ENCODE results near the gene ATRNL1. TPM values are rescaled to one million over a fixed set of nuclear protein-coding genes. Genes with fewer than 3 reads are reported as not detected.

The ATRNL1 gene
- total RNA-seq, 1 experiment from 2014 or later: not detected

GRCh38 chr10:115606086-115606485 lies 512.9 kb downstream of the ATRNL1 start:
- no peak for DNase-seq (ENCODE audit: unreplicated experiment)
- no peak overlapping the region for H3K27ac Mint-ChIP-seq (ENCODE audit: low read depth, unreplicated experiment)
- ChIA-PET POLR2A (no interaction called here), CTCF (no interaction called here)
- no peaks in the 10 kb centered on the region for H3K4me1 Mint-ChIP-seq (ENCODE audit: insufficient read depth, unreplicated experiment)
- H3K4me3 Mint-ChIP-seq (ENCODE audit: unreplicated experiment): no peak overlapping the region
- TF ChIP-seq CTCF (IDR thresholded peaks at IDR 0.05; ENCODE audit: unreplicated experiment): no peak
- intact Hi-C loops (cut with micrococcal nuclease): no loop called here
- no TSS peak for BruUV-seq (replicated peaks)
- no peaks in the 10 kb centered on the region for H3K36me3 Mint-ChIP-seq (ENCODE audit: insufficient read depth, unreplicated experiment)
- no peaks in the 10 kb centered on the region for H3K9me3 Mint-ChIP-seq (ENCODE audit: unreplicated experiment)
- peaks cover 29% of the 10 kb centered on the region for H3K27me3 Mint-ChIP-seq (ENCODE audit: insufficient read depth, unreplicated experiment)

- H3K27ac Mint-ChIP-seq (ENCODE audit: low read depth, unreplicated experiment): no peak overlapping the region
- H3K36me3 Mint-ChIP-seq (ENCODE audit: insufficient read depth, unreplicated experiment): no peaks in the 10 kb centered on the region
- intact Hi-C loops (cut with micrococcal nuclease): no loop called here
- H3K9me3 Mint-ChIP-seq (ENCODE audit: unreplicated experiment): no peaks in the 10 kb centered on the region
- H3K27me3 Mint-ChIP-seq (ENCODE audit: insufficient read depth, unreplicated experiment): peaks cover 25% of the 10 kb centered on the region
- ChIA-PET CTCF (no interaction called here), POLR2A (no interaction called here)
- no TSS peak for BruUV-seq (replicated peaks)
- TF ChIP-seq CTCF (IDR thresholded peaks at IDR 0.05; ENCODE audit: unreplicated experiment): no peak
- no peaks in the 10 kb centered on the region for H3K4me1 Mint-ChIP-seq (ENCODE audit: insufficient read depth, unreplicated experiment)
- DNase-seq (ENCODE audit: unreplicated experiment): no peak
- H3K4me3 Mint-ChIP-seq (ENCODE audit: unreplicated experiment): no peak overlapping the region
Measured at GRCh38 chr10:115606741-115607140, 513.6 kb downstream of the ATRNL1 start.

GRCh38 chr10:115624448-115624847 lies 531.3 kb downstream of the ATRNL1 start:
- Mint-ChIP-seq H3K27me3 (ENCODE audit: insufficient read depth, unreplicated experiment) (no peaks in the 10 kb centered on the region), H3K36me3 (ENCODE audit: insufficient read depth, unreplicated experiment) (no peaks in the 10 kb centered on the region), H3K27ac (ENCODE audit: low read depth, unreplicated experiment) (no peak overlapping the region), H3K4me3 (ENCODE audit: unreplicated experiment) (no peak overlapping the region), H3K9me3 (ENCODE audit: unreplicated experiment) (no peaks in the 10 kb centered on the region), H3K4me1 (ENCODE audit: insufficient read depth, unreplicated experiment) (no peaks in the 10 kb centered on the region)
- ChIA-PET CTCF (no interaction called here), POLR2A (no interaction called here)
- intact Hi-C loops (cut with micrococcal nuclease): no loop called here
- DNase-seq (ENCODE audit: unreplicated experiment): peak; percentile 27
- no peak for TF ChIP-seq CTCF (IDR thresholded peaks at IDR 0.05; ENCODE audit: unreplicated experiment)
- BruUV-seq (replicated peaks): no TSS peak

- Mint-ChIP-seq H3K36me3 (ENCODE audit: insufficient read depth, unreplicated experiment) (no peaks in the 10 kb centered on the region), H3K27me3 (ENCODE audit: insufficient read depth, unreplicated experiment) (no peaks in the 10 kb centered on the region), H3K27ac (ENCODE audit: low read depth, unreplicated experiment) (no peak overlapping the region), H3K4me3 (ENCODE audit: unreplicated experiment) (no peak overlapping the region), H3K9me3 (ENCODE audit: unreplicated experiment) (no peaks in the 10 kb centered on the region), H3K4me1 (ENCODE audit: insufficient read depth, unreplicated experiment) (no peaks in the 10 kb centered on the region)
- no peak for TF ChIP-seq CTCF (IDR thresholded peaks at IDR 0.05; ENCODE audit: unreplicated experiment)
- no peak for DNase-seq (ENCODE audit: unreplicated experiment)
- POLR2A ChIA-PET: interaction anchor here (0.7 kb wide), 1 partner anchor 16 kb away, joined by 3 read pairs; no protein-coding TSS in a partner anchor
- BruUV-seq (replicated peaks): no TSS peak
- intact Hi-C loops (cut with micrococcal nuclease): no loop called here
- CTCF ChIA-PET: no interaction called here
Measured at GRCh38 chr10:115628616-115629015, 535.5 kb downstream of the ATRNL1 start.
